Endothelial cell (in vitro differentiated cells): ENCODE results near the gene TMEM139. TPM values are rescaled to one million over a fixed set of nuclear protein-coding genes. Genes with fewer than 3 reads are reported as not detected.

Experiments used
- DNase-seq: peaks from one replicate; pipeline ENCODE4 v3.0.0; 2021; ENCODE audit warnings: low spot score
- H3K27ac Mint-ChIP-seq: one replicate; pipeline ENCODE4 v1.8.0; 2021; ENCODE audit warnings: mixed read lengths, inconsistent platforms; ENCODE audit not compliant: unreplicated experiment
- H3K27me3 Mint-ChIP-seq: one replicate; pipeline ENCODE4 v1.8.0; 2021; ENCODE audit warnings: mild to moderate bottlenecking, moderate library complexity, mixed read lengths, inconsistent platforms; ENCODE audit not compliant: unreplicated experiment
- H3K36me3 Mint-ChIP-seq: one replicate; pipeline ENCODE4 v1.8.0; 2021; ENCODE audit warnings: mild to moderate bottlenecking, low read depth, mixed read lengths, inconsistent platforms; ENCODE audit not compliant: unreplicated experiment
- H3K4me1 Mint-ChIP-seq: one replicate; pipeline ENCODE4 v1.8.0; 2021; ENCODE audit warnings: mild to moderate bottlenecking, mixed read lengths, inconsistent platforms; ENCODE audit not compliant: unreplicated experiment
- H3K4me3 Mint-ChIP-seq: one replicate; pipeline ENCODE4 v1.8.0; 2021; ENCODE audit warnings: mild to moderate bottlenecking, mixed read lengths, inconsistent platforms; ENCODE audit not compliant: unreplicated experiment
- H3K9me3 Mint-ChIP-seq: one replicate; pipeline ENCODE4 v1.8.0; 2021; ENCODE audit warnings: mixed read lengths, inconsistent platforms; ENCODE audit not compliant: unreplicated experiment
- CTCF ChIP-seq: fragments of 200-600 bp; sonication (generic); IDR thresholded peaks from one replicate; pipeline ENCODE4 v1.5.0; 2021; ENCODE audit warnings: antibody characterized with exemption; ENCODE audit not compliant: unreplicated experiment
- total RNA-seq: library from RNA; stranded (reverse); fragmentation: NEBNext Ultra II Directional; extraction: Animal tissue kit (Norgen Biotek cat#: 25700); gene quantifications from one replicate; pipeline ENCODE4 v1.2.1, GENCODE V29; 2021; ENCODE audit not compliant: unreplicated experiment

The TMEM139 gene
- total RNA-seq, 1 donor from 2014 or later: 0.23 TPM

DNA sequence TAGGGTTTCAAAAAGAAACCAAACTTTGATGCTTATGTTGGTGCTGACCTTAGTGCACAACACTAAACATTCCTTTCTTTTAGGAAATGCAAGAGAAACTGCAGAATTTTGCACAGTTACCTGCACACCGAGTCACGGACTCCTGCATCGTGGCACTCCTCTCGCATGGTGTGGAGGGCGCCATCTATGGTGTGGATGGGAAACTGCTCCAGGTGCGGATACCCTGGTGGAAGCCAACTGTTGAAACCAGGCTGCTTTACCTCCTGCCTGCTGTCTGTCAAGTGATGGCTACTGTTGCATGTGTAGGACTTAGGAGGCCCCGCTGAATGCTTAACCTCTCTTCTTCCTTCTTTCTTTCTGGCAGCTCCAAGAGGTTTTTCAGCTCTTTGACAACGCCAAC, 15.1 kb downstream of the TMEM139 start:
- peak; percentile 66 for DNase-seq
- Mint-ChIP-seq H3K27ac (no peak overlapping the region), H3K36me3 (peaks cover 61% of the 10 kb centered on the region), H3K4me1 (peaks cover 18% of the 10 kb centered on the region), H3K9me3 (no peaks in the 10 kb centered on the region), H3K4me3 (no peak overlapping the region), H3K27me3 (peaks cover 3% of the 10 kb centered on the region)
- peak; percentile 59 for TF ChIP-seq CTCF

GRCh38 chr7:143300959-143301935, 16.5 kb downstream of the TMEM139 start:
- peak overlapping the region; percentile 21 for H3K4me3 Mint-ChIP-seq
- H3K36me3 Mint-ChIP-seq: peaks cover 66% of the 10 kb centered on the region
- H3K4me1 Mint-ChIP-seq: peaks cover 12% of the 10 kb centered on the region
- no peaks in the 10 kb centered on the region for H3K9me3 Mint-ChIP-seq
- DNase-seq: no peak
- peaks cover 3% of the 10 kb centered on the region for H3K27me3 Mint-ChIP-seq
- TF ChIP-seq CTCF: no peak
- H3K27ac Mint-ChIP-seq: no peak overlapping the region

GRCh38 chr7:143303733-143304132, 19.0 kb downstream of the TMEM139 start:
- H3K36me3 Mint-ChIP-seq: peaks cover 76% of the 10 kb centered on the region
- H3K27me3 Mint-ChIP-seq: peaks cover 6% of the 10 kb centered on the region
- no peak for DNase-seq
- H3K4me1 Mint-ChIP-seq: peaks cover 22% of the 10 kb centered on the region
- no peaks in the 10 kb centered on the region for H3K9me3 Mint-ChIP-seq
- no peak overlapping the region for H3K27ac Mint-ChIP-seq
- no peak overlapping the region for H3K4me3 Mint-ChIP-seq
- TF ChIP-seq CTCF: no peak

GRCh38 chr7:143304938-143305337, 20.2 kb downstream of the TMEM139 start:
- Mint-ChIP-seq H3K27ac (no peak overlapping the region), H3K4me1 (peaks cover 22% of the 10 kb centered on the region), H3K9me3 (no peaks in the 10 kb centered on the region), H3K27me3 (peaks cover 7% of the 10 kb centered on the region), H3K4me3 (peak overlapping the region; percentile 2), H3K36me3 (peaks cover 72% of the 10 kb centered on the region)
- no peak for TF ChIP-seq CTCF
- no peak for DNase-seq
